GM19023 (cell line): ENCODE results near the gene AKR7A3.
"Not testable (repeated sequence)": the region's sequence is repeated elsewhere in the genome, so short reads cannot be mapped to it uniquely, and the experiment has no call there.

Experiments
- ATAC-seq: cut with Tn5 transposase; IDR thresholded peaks from one replicate; pipeline ENCODE4 v1.9.1; 2021; ENCODE audit warnings: mild to moderate bottlenecking, moderate library complexity; ENCODE audit not compliant: unreplicated experiment

Gene AKR7A3

DNA sequence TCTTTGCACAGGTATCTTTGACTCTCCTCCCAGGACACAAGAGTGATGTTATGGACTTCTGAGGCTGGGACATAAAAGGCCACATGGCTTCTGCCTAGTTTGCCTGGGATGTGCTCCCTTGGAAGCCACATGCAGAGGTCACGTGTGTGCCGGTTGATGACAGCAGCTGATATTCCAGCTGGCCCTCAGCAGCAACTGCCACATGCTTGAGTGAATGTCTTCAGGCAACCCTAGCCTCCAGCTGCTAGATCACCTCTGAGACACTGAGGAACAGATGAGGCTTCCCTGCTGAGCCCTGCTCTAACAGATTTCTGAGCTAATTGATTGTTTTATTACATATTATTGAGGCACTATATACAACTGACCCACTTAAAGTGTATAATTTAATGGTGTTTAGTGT lies 11.6 kb upstream of the AKR7A3 start:
- ATAC-seq: no peak

DNA sequence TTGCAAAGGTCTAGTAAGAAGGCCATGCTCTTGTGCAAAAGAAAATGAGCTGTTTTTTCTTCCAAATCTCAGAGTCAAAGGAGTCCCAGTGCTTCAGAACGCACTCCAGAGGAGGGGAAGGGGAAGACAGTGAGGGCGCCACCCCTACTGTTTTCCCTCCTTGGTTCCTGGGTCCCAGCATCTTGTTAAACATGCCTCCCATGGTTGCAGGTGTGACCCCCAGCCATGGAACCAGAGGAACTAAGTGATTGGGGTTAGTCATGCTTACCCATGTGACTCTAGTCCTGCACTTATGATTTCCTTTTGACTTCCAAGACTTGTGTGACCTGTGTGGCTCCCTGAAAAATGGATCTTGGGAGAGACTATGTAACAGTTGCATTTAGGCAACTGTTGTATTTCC lies 6.1 kb upstream of the AKR7A3 start:
- no peak for ATAC-seq

DNA sequence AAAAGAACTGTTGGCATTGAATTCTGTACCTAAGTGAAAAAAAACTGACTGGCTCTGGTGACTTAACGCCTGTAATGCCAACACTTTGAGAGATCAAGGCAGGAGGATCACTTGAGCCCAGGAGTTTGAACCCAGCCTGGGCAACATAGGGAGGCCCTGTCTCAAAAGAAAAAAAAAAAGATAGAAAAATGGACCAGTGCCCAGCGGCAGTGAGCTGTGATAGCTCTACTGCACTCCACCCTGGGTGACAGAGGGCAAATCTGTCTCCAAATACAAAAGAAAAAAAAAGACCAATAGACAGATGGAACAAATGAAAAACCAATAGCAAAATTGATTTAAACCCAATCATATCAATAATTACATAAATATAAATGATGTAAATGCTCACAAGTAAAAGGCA lies 674 bp upstream of the AKR7A3 start:
- no peak for ATAC-seq

- no peak for ATAC-seq
These were observed 959 bp downstream of the AKR7A3 start for GRCh38 chr1:19287436-19288185.

DNA sequence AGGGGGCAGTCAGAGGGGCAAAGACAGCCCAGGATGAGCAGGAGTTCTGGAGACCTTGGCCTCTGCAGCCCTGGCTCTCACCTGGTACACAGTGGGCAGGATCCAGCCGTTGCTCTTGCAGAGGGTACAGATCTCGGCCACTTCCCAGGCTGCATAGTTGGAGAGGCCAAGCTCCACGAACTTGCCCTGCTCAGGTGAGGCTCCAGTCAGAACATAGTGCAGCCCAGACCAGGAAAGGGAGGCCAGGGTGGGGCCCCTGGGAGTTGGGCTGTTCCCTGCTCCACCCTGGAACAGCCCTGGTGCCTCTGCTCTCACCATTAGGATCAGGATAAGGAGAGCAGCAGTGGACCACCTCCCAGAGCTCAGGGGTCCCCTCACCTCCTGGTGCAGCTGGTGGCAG lies 2.8 kb downstream of the AKR7A3 start:
- not testable (repeated sequence) for ATAC-seq

- ATAC-seq: not testable (repeated sequence)
These were observed 3.2 kb downstream of the AKR7A3 start for GRCh38 chr1:19285366-19285765.

DNA sequence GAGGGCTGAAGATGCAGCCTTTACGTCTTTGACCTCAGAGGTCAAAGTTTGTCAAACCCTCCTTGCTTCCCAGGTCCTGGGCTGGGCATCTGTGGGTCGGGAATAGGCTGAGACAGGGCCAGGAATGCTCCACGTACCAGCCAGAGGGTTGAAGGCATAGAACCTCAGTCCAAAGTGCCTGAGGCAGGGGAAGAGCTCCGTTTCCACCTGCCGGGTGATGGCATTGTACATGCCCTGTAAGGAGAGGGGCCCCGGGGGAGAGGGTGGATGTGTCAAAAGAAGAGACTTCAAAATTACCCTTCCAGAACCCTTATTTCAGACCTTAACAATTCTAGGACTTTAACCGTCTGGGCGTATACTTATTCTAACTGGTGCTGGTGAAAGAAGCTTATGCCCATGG lies 3.7 kb downstream of the AKR7A3 start:
- ATAC-seq: no peak

DNA sequence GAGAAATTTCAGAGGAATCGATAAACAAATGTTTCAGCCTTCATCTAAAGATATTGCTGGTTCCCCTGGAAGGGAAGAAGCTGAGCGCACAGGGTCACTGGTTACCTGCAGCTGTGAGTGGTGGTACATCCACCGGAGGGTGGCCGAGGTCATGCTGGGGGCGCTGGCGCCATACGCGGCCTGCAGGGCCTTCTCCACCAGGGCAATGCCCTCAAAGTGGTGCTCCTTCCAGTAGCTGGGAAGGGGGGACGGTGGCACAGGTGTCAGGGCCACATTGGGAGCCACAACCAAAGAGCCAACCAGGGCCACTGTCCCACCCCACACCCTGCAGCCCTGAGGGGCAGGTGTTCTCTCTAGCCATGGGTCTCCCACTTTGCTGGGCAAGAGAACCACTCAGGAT lies 4.7 kb downstream of the AKR7A3 start:
- no peak for ATAC-seq

GRCh38 chr1:19274636-19275035 lies 13.9 kb downstream of the AKR7A3 start:
- no peak for ATAC-seq

GRCh38 chr1:19273844-19274531 lies 14.6 kb downstream of the AKR7A3 start:
- ATAC-seq: not testable (repeated sequence)

DNA sequence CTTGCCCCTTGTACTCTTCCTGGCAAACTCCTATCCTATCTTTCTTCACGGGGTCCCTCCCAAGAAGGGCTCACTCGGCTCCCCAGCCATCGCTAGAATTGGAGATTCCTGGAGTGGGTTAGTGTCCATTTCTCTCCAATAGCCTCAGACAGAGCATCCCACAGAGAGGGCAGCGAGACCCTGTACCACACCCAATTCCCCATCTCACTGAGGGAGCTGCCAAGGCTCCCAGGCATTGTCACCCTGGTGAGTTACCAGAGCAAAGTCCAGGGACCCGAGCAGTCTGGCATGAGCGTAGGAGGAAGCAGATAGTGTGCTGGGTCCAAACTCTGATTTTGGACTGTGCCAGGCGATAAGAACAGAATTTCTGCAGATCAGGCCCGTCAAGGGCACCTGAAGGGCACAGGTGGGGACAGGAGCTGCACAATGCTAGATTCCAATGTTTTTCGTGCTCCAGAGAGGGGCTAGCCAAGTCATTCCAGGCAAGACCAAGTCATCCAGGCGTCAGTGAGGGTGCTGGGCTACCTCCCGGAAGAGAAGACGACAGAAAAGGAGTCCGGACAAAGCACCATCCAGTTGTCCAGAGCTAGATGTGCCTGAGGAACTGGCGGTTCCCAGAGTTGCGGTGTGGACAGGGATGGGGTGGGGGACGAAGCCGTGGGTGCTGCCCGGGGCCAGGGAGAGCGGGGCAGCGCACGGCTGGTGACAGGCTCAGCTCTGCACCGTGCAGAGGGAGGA lies 15.3 kb downstream of the AKR7A3 start:
- ATAC-seq: no peak

GRCh38 chr1:19272064-19272463 lies 16.5 kb downstream of the AKR7A3 start:
- no peak for ATAC-seq

DNA sequence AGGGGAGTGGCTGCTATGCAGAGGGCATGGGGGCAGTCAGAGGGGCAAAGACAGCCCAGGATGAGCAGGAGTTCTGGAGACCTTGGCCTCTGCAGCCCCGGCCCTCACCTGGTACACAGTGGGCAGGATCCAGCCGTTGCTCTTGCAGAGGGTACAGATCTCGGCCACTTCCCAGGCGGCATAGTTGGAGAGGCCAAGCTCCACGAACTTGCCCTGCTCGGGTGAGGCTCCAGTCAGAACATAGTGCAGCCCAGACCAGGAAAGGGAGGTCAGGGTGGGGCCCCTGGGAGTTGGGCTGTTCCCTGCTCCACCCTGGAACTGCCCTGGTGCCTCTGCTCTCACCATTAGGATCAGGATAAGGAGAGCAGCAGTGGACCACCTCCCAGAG lies 18.2 kb downstream of the AKR7A3 start:
- ATAC-seq: not testable (repeated sequence)

- ATAC-seq: not testable (repeated sequence)
These were observed 18.9 kb downstream of the AKR7A3 start for GRCh38 chr1:19269427-19270342.

- ATAC-seq: no peak
These were observed 20.1 kb downstream of the AKR7A3 start for GRCh38 chr1:19268445-19268844.

GRCh38 chr1:19262744-19263143 lies 25.8 kb downstream of the AKR7A3 start:
- no peak for ATAC-seq

DNA sequence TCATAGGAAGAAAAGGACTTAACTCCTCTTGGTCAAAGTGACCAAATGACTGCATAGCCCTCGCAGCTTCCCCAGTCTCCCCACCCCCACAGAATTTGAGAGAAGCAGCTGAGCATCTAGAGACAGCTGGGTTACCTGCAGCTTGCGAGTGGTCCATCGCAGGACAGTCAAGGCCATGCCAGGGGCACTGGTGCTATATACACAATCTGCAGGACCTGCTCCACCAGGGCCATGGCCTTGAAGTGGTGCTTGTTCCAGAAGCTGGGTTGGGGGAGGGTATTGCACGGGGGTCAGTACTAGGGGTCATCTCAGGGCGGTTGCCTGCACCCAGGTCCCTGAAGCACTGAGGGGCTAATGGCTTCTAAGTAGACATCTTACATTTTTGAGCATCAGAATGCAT lies 26.5 kb downstream of the AKR7A3 start:
- no peak for ATAC-seq

DNA sequence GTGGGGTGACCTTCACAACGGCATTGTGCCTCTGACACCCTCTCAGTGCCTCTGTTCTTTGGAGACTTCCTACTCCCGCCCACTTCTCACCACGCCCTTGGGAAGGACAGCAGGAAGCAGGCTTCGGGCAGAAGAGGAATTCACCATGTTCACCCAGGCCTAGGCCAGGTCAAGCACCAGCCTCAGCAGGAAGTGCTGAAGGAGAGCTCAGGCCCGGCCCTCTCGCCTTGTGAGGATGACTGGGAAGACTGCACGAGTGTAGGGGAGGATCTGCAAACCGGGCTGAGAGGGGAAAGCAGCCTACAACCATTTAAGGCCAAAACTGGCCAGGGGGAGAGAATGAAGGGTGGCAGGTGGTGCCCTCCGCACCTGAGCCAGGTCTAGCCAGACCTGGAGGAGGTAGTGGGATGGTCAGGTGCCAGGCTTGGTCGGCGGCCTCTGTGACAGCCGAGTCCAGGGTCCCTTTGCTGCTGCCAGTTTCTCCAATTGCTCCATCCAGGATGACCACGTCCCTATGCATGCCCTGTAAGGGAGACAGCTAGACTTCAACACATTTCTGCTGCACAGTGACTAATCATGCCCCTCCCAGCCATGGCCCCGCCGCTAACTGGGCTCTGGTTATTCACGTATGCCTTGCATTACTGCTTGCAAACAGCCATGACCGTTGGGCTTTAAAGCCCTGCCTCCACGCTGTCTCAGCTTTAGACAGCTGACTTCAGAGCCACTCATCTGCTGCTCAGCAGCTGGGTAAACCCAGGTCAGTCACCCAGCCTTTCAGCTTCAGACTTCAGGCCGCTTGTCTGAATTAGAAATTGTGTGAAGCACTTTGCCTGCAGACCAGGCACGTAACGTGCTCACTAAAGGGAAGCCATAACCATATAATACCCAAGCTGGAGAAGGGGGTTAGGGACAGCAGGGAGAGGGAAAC lies 28.1 kb downstream of the AKR7A3 start:
- ATAC-seq: no peak

- ATAC-seq: no peak
These were observed 30.2 kb downstream of the AKR7A3 start for GRCh38 chr1:19258353-19258752.
